ENCODE measurements around the gene SZRD1. TPM values are rescaled to one million over a fixed set of nuclear protein-coding genes. Genes with fewer than 3 reads are reported as not detected.

SZRD1 gene
- total RNA-seq, 1 donor from 2014 or later = 4.1 TPM

- DNase-seq (ENCODE audit: low spot score in 2 of 2) = peak in 1 of 2 donors; percentile 50
Measured at GRCh38 chr1:16393570-16394521, 26.8 kb downstream of the SZRD1 start.

GRCh38 chr1:16394977-16395376 lies 27.9 kb downstream of the SZRD1 start:
- DNase-seq (ENCODE audit: low spot score in 2 of 2) (no peak), FAIRE-seq (no peak)

More at GRCh38 chr1:16393570-16394521, 26.8 kb downstream of the SZRD1 start:
- FAIRE-seq = no peak

- FAIRE-seq (no peak), DNase-seq (ENCODE audit: low spot score in 2 of 2) (no peak)
Measured at GRCh38 chr1:16396591-16396990, 29.5 kb downstream of the SZRD1 start.

GRCh38 chr1:16397120-16397519 lies 30.1 kb downstream of the SZRD1 start:
- FAIRE-seq = no peak

GRCh38 chr1:16398371-16398953 lies 31.4 kb downstream of the SZRD1 start:
- no peak for DNase-seq (ENCODE audit: low spot score in 2 of 2)

More at GRCh38 chr1:16397120-16397519, 30.1 kb downstream of the SZRD1 start:
- no peak for DNase-seq (ENCODE audit: low spot score in 2 of 2)

GRCh38 chr1:16402742-16403141 lies 35.7 kb downstream of the SZRD1 start:
- DNase-seq (ENCODE audit: low spot score in 2 of 2) = no peak
- FAIRE-seq = no peak

More at GRCh38 chr1:16398371-16398953, 31.4 kb downstream of the SZRD1 start:
- FAIRE-seq = no peak

GRCh38 chr1:16405441-16405840 lies 38.4 kb downstream of the SZRD1 start:
- DNase-seq (ENCODE audit: low spot score in 2 of 2) (no peak), FAIRE-seq (no peak)

- DNase-seq (ENCODE audit: low spot score in 2 of 2) (no peak), FAIRE-seq (no peak)
Measured at GRCh38 chr1:16406868-16407267, 39.8 kb downstream of the SZRD1 start.

GRCh38 chr1:16409536-16410152 lies 42.6 kb downstream of the SZRD1 start:
- FAIRE-seq (no peak), DNase-seq (ENCODE audit: low spot score in 2 of 2) (no peak)

- no peak for FAIRE-seq
- no peak for DNase-seq (ENCODE audit: low spot score in 2 of 2)
Measured at GRCh38 chr1:16410803-16411202, 43.8 kb downstream of the SZRD1 start.

- no peak for FAIRE-seq
- DNase-seq (ENCODE audit: low spot score in 2 of 2) = no peak
Measured at GRCh38 chr1:16413191-16413590, 46.1 kb downstream of the SZRD1 start.

GRCh38 chr1:16418823-16419425 lies 51.9 kb downstream of the SZRD1 start:
- FAIRE-seq = no peak
- DNase-seq (ENCODE audit: low spot score in 2 of 2) = no peak

- DNase-seq (ENCODE audit: low spot score in 2 of 2) (no peak), FAIRE-seq (no peak)
Measured at GRCh38 chr1:16420424-16421118, 53.5 kb downstream of the SZRD1 start.

GRCh38 chr1:16421201-16421600 lies 54.2 kb downstream of the SZRD1 start:
- DNase-seq (ENCODE audit: low spot score in 2 of 2) (no peak), FAIRE-seq (no peak)

GRCh38 chr1:16422041-16422440 lies 55.0 kb downstream of the SZRD1 start:
- FAIRE-seq = no peak
- DNase-seq (ENCODE audit: low spot score in 2 of 2) = no peak

- FAIRE-seq (no peak), DNase-seq (ENCODE audit: low spot score in 2 of 2) (no peak)
Measured at GRCh38 chr1:16425125-16426025, 58.3 kb downstream of the SZRD1 start.

GRCh38 chr1:16430606-16431005 lies 63.6 kb downstream of the SZRD1 start:
- FAIRE-seq (no peak), DNase-seq (ENCODE audit: low spot score in 2 of 2) (no peak)

- no peak for DNase-seq (ENCODE audit: low spot score in 2 of 2)
- no peak for FAIRE-seq
Measured at GRCh38 chr1:16433030-16433429, 66.0 kb downstream of the SZRD1 start.

- FAIRE-seq (no peak), DNase-seq (ENCODE audit: low spot score in 2 of 2) (no peak)
Measured at GRCh38 chr1:16434007-16434406, 67.0 kb downstream of the SZRD1 start.

Measured in frontal cortex (tissue), 4 donors.